T-helper 2 cell treated with Interferon-gamma antibody and Interleukin-4, amounts not matched to agents 5 μg/mL and 100 μg/mL, for 36 hours (primary cell): Measurements from ENCODE around the gene FASTKD3.

Source experiments
- DNase-seq: peaks from one replicate; pipeline ENCODE4 v3.0.0; 2021; ENCODE audit warnings: low spot score
- H3K27ac Mint-ChIP-seq: one replicate; pipeline ENCODE4 v1.8.0; 2021; ENCODE audit warnings: mild to moderate bottlenecking, mixed read lengths
- H3K27me3 Mint-ChIP-seq: one replicate; pipeline ENCODE4 v1.8.0; 2021; ENCODE audit warnings: low read depth, mixed read lengths
- H3K36me3 Mint-ChIP-seq: one replicate; pipeline ENCODE4 v1.8.0; 2021; ENCODE audit warnings: low read depth, mixed read lengths
- H3K4me1 Mint-ChIP-seq: one replicate; pipeline ENCODE4 v1.8.0; 2021; ENCODE audit warnings: low read depth, mixed read lengths
- H3K4me3 Mint-ChIP-seq: one replicate; pipeline ENCODE4 v1.8.0; 2022; ENCODE audit warnings: mild to moderate bottlenecking, moderate library complexity, mixed read lengths
- H3K9me3 Mint-ChIP-seq: one replicate; pipeline ENCODE4 v1.8.0; 2021; ENCODE audit warnings: mixed read lengths

The FASTKD3 gene

DNA sequence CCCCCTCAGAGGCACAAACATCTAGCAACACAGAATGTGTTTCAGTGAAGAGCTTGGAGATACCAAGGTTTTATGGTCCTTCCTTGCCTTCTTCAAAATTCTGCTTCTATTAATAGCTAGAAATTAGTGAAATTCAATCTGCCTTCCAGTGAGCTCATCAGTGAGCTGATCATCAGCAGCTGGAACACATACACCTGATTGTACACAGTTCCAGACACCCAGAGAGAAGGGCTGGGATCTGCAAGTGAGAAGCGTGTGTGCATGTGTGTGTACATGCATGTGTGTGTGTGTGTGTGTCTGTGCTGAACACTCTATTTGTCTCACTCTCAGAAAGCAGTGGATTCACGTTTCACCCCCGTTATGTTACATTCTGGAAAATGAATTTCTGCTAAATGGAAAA lies 46.4 kb downstream of the FASTKD3 start:
- H3K9me3 Mint-ChIP-seq = no peaks in the 10 kb centered on the region
- no peak overlapping the region for H3K4me3 Mint-ChIP-seq
- DNase-seq = no peak
- no peaks in the 10 kb centered on the region for H3K36me3 Mint-ChIP-seq
- peaks cover 9% of the 10 kb centered on the region for H3K27me3 Mint-ChIP-seq
- no peak overlapping the region for H3K27ac Mint-ChIP-seq
- H3K4me1 Mint-ChIP-seq = no peaks in the 10 kb centered on the region

- peaks cover 11% of the 10 kb centered on the region for H3K27me3 Mint-ChIP-seq
- H3K9me3 Mint-ChIP-seq = no peaks in the 10 kb centered on the region
- no peaks in the 10 kb centered on the region for H3K36me3 Mint-ChIP-seq
These were observed 52.3 kb downstream of the FASTKD3 start for GRCh38 chr5:7816535-7816901.

DNA sequence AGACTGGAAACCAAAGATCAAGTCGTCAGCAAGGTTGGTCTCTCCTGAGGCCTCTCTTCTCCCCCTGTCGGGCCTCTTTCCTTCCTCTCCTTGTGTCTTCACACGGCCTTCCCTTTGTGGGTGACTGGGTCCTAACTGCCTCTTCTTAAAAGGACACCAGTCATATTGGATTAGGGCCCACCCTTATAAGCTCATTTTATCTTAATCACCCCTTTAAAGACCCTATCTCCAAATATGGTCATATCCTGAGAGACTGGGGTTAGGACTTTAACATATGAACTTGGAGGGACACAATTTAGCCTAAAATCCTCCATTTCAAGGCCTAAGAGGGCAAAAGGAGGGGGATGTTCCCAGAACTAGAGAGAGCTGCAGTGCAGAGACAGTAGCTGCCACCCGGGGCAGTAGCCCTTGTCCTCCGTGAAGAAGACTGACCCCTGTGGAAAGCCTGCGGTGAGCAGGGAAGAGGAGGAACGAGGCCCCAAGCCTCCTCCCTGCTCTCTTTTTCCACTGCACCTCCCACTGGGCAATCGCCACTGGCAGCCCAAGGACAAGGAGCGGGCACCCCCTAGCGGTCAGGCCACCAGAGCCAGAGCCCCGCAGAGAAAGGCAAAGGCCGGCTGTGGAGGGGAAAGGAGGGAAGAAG lies 52.8 kb downstream of the FASTKD3 start:
- no peak overlapping the region for H3K27ac Mint-ChIP-seq
- DNase-seq = peak; percentile 54
- no peaks in the 10 kb centered on the region for H3K4me1 Mint-ChIP-seq
- H3K36me3 Mint-ChIP-seq = no peaks in the 10 kb centered on the region
- H3K9me3 Mint-ChIP-seq = no peaks in the 10 kb centered on the region
- H3K4me3 Mint-ChIP-seq = no peak overlapping the region
- peaks cover 10% of the 10 kb centered on the region for H3K27me3 Mint-ChIP-seq

More at GRCh38 chr5:7816535-7816901, 52.3 kb downstream of the FASTKD3 start:
- Mint-ChIP-seq H3K27ac (no peak overlapping the region), H3K4me3 (no peak overlapping the region), H3K4me1 (no peaks in the 10 kb centered on the region)
- no peak for DNase-seq

DNA sequence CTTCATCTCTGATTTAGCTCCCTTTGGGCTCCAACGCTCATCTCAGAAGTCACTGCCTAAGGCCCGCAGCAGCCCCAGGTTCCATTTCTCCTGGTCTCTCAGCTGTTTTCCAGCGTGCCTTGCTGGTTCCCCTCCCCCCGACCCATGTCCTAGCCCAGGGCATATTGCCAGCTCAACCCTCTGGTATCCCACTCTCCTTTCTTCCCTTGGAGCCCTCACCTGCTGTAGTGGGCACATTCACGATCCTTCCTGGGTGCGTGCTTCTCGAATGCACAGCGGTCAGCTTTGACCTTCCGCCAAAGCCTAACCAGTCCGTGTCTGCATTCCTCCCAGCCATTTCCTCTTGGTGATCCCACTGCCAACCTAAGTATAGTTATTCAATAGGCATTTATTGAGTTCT lies 54.0 kb downstream of the FASTKD3 start:
- peaks cover 14% of the 10 kb centered on the region for H3K27me3 Mint-ChIP-seq
- H3K9me3 Mint-ChIP-seq = no peaks in the 10 kb centered on the region
- no peaks in the 10 kb centered on the region for H3K36me3 Mint-ChIP-seq
- H3K4me3 Mint-ChIP-seq = no peak overlapping the region
- H3K4me1 Mint-ChIP-seq = no peaks in the 10 kb centered on the region
- no peak overlapping the region for H3K27ac Mint-ChIP-seq
- no peak for DNase-seq

GRCh38 chr5:7813576-7813975 lies 55.3 kb downstream of the FASTKD3 start:
- Mint-ChIP-seq H3K4me1 (no peaks in the 10 kb centered on the region), H3K36me3 (no peaks in the 10 kb centered on the region), H3K9me3 (no peaks in the 10 kb centered on the region), H3K4me3 (no peak overlapping the region), H3K27ac (no peak overlapping the region), H3K27me3 (peaks cover 14% of the 10 kb centered on the region)
- no peak for DNase-seq

- H3K27me3 Mint-ChIP-seq = peaks cover 14% of the 10 kb centered on the region
- H3K36me3 Mint-ChIP-seq = no peaks in the 10 kb centered on the region
- H3K27ac Mint-ChIP-seq = no peak overlapping the region
- no peaks in the 10 kb centered on the region for H3K9me3 Mint-ChIP-seq
- no peak for DNase-seq
- no peak overlapping the region for H3K4me3 Mint-ChIP-seq
- H3K4me1 Mint-ChIP-seq = no peaks in the 10 kb centered on the region
These were observed 55.8 kb downstream of the FASTKD3 start for GRCh38 chr5:7813007-7813406.

- DNase-seq = no peak
- Mint-ChIP-seq H3K36me3 (no peaks in the 10 kb centered on the region), H3K9me3 (no peaks in the 10 kb centered on the region), H3K4me1 (no peaks in the 10 kb centered on the region), H3K27me3 (peaks cover 13% of the 10 kb centered on the region), H3K27ac (no peak overlapping the region), H3K4me3 (no peak overlapping the region)
These were observed 57.1 kb downstream of the FASTKD3 start for GRCh38 chr5:7811715-7812114.
